GM18861 (cell line): ENCODE measurements around the gene NRGN.

Experiments used
- ATAC-seq: cut with Tn5 transposase; IDR thresholded peaks from one replicate; pipeline ENCODE4 v1.9.1; 2021; ENCODE audit not compliant: unreplicated experiment

Gene NRGN

DNA sequence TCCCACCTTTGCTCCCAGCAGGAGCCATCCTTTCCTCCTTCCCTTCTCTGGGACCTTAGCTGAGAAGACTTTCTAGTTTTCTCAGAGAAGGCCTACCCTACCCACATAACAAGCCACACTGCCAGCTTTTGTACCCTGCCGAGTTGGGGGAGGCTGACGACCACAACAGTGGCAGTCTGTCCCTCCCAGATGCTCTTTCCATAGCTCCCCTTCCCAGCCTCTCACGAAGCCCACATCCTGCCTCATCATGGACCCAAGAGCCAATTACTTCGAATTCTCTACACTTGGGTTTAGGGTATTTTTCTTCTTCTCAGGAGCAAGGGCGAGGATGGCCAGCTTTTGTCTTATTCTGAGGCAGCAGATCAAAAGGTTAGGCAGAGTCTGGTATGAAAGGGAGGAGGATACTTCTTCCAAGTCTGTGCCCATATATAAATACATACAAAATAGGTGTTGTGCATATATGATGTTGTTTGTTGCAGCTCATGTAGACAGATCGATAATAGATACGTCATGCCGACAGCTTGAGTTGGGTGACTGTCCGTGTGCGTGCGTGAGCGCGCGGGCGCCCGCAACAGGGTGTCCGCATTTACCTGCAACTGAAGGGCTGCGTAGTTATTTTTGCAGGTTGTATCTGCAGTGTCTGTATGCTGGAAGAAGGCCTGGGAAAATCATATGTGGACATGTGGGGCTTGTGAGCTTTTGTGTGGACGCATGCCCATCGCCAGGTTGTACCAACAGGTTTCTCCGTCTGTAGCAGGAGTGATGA, 846 bp upstream of the NRGN start:
- no peak for ATAC-seq

GRCh38 chr11:124740277-124740882, 638 bp downstream of the NRGN start:
- peak; percentile 42 for ATAC-seq

- ATAC-seq: no peak
Observed at GRCh38 chr11:124742555-124742954, 2.8 kb downstream of the NRGN start.

DNA sequence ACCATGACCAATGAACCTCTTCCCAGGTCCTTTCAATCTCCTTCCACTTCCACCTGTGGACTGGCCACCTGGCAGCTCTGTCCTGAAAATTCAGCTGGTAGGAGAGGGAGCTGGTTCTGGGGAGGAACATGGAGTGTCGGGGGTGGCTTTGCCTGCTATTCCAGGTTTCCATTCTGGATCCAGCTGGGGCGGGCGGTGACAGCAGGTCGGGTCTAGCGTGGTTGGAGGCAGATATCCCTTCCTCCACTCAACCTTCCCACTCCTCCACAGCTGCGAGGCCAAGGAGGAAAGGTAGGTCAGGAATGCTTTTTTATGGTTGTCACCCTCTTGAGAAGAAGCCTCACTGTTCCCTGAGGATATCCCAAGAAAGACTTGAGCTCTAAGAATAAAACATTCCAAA, 3.3 kb downstream of the NRGN start:
- ATAC-seq: no peak

DNA sequence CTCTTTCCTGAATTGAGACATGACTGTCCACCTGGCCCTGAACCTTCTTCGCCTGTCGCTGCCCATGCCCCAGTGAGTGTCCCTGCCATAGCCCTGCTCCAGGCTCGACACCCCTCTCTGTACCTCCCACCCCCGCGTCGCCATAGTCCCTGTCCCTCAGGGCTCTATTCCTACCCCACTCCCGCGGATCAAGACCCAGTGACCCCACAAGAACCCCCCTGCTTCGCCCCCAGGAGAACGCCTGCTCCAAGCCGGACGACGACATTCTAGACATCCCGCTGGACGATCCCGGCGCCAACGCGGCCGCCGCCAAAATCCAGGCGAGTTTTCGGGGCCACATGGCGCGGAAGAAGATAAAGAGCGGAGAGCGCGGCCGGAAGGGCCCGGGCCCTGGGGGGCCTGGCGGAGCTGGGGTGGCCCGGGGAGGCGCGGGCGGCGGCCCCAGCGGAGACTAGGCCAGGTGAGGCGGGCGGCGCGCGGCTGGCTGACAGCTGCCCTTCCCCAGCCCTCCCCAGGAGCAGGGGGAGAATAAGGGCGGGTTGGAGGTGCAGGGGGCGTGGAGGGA, 5.6 kb downstream of the NRGN start:
- no peak for ATAC-seq

GRCh38 chr11:124745835-124746620, 6.3 kb downstream of the NRGN start:
- no peak for ATAC-seq

DNA sequence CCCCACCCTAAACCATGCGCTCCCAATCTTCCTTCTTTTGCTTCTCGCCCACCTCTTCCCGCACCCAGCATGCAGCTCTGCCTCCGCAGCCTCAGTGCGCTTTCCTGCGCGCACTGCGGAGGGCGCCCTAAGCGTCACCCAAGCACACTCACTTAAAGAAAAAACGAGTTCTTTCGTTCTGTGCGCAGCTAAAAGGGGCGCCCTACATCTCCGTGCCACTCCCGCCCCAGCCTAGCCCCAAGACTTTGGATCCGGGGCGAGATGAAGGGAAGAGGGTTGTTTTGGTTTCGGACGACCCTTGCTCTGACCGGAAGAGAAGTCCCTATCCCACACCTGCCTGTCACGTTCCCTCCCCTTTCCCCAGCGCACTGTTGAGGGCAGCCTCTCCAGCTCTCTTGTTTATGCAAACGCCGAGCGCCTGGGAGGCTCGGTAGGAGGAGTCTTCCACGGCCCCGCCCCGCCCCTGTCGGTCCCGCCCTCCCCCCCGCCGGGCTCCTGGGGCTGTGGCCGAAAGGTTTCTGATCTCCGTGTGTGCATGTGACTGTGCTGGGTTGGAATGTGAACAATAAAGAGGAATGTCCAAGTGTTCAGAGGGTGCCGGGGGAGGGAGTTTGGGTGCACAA, 7.0 kb downstream of the NRGN start:
- ATAC-seq: peak; percentile 88

GRCh38 chr11:124747406-124748099, 7.8 kb downstream of the NRGN start:
- ATAC-seq: no peak

GRCh38 chr11:124748100-124748418, 8.3 kb downstream of the NRGN start:
- no peak for ATAC-seq

DNA sequence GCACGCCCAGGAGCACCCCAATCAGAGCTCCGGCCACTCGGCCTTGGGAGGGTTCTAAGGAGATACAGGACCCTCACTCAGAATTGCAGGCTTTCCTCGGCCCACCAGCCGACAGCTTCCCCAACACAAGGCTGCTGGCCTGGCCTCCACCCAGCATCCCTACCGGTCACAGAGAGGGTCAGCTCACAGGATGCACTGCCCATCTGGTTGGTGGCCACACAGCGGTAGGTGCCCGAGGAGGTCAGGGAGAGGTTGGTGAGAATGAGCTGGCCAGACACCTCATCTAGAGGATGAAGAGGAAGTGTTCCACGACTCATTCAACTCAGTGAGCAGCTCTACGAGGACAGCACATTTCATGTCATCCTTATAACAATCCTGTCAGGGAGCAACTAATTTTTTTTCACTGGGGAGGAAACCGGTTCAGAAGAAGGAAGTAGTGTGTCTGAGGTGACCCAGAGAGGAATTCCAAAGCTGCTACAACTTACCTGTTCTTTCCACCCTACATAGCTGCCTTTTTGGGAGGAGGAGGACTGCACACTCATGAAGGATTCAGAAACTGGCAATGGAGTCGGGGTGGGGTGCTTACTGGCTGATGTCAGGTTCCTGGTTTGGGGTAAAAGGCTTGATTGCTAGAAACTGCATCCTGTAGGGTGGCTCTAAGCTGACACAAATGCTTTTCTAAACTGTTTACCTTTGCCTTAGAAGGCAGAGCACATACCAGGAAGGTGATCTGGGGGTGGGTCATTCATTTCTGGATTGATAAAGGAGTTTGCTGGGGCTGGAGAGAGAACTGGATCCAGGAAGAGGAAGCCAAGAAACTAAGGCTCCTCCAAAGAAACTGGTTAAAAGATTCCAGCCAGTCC, 9.0 kb downstream of the NRGN start:
- no peak for ATAC-seq

- no peak for ATAC-seq
Observed at GRCh38 chr11:124749912-124750311, 10.2 kb downstream of the NRGN start.

DNA sequence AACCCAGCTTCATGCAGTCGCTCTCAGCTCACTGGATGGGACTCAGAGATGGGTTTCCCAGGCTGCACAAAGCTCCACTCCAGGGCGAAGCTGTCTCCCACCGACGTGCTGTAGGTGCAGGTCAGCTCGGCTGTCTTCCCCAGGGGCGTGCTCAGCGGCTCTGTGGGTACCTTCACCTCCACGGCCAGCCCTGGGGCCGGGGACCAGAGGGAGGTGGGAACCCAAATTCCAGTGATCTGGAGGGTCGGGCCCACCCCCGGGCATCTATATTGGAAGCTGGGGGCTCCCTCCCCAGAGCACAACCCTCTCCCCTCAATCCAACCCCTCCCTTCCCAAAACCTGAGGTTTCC, 11.6 kb downstream of the NRGN start:
- no peak for ATAC-seq

DNA sequence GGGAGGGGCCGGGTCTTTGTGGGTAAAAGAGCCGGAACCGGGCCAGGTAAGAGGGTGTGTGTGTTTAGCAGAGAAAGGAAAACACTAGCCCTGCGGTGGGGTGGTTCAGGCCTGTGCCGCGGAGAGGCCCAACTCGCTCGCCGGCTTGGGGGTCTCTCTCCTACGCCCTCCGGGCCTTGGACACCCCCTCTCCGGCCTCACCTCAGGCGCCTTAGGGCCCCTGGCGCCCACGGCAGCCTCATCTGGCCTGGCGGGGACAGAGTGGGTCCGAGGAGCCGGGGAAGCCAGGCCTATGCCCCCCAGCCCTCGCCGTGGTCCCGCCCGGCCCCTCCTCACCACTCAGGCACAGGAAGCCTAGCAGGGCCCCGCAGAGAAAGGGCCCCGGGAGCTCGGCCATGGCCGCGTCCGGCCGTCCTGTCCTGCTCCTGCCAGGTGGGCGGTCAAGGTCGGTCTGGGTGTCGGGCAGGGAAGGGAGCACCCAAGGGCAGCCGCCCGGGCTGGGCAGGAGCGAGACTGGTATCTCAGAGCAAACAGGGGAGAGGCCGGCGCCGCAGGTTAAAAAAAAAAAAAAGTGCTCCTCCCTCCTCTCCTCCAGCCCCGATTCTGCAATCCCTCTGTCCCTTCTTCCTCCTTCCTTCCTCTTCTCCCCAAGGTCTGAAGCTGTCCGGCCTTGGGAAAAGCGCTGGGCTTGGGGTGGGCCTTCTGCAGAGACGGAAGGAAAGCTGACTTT, 12.2 kb downstream of the NRGN start, which contains the start of gene VSIG2:
Gene VSIG2, minus strand, starts transcription at position 515 of the 730 bp plus-strand sequence. Its CDS starts 118 bp downstream, at position 397.
- no peak for ATAC-seq

- no peak for ATAC-seq
Observed at GRCh38 chr11:124752471-124753102, 12.8 kb downstream of the NRGN start.

- no peak for ATAC-seq
Observed at GRCh38 chr11:124753205-124753604, 13.5 kb downstream of the NRGN start.

- ATAC-seq: no peak
Observed at GRCh38 chr11:124753624-124754023, 13.9 kb downstream of the NRGN start.

DNA sequence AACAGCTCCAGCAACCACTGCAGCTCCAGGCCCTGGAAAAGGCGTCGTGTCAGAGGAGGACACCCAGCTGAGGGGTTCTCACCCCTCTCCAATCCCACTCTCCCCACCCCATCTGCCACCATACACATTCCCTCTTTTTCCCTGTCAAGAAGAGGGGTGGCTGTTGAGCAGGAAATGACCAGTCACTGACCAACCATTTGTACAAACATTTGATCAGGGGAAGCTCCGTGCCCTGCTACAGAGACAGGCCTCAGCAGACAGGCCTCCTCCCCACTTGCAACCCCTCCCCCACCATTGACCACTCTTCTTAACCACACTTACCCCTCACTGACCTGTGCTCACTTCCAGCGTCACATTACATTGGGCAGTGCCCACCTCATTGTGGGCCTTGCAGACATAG, 14.6 kb downstream of the NRGN start:
- no peak for ATAC-seq

GRCh38 chr11:124754710-124755109, 15.0 kb downstream of the NRGN start:
- no peak for ATAC-seq
